ENCODE measurements around the gene CASP8AP2.
"Not testable (repeated sequence)": the region's sequence is repeated elsewhere in the genome, so short reads cannot be mapped to it uniquely, and the experiment has no call there.

Gene CASP8AP2

GRCh38 chr6:89888871-89889270 is 59.2 kb downstream of the CASP8AP2 start:
- no peak for ATAC-seq
- TF ChIP-seq ZFP3 (CRISPR knock-in tag; IDR thresholded peaks at IDR 0.05) (no peak), GLIS3 (CRISPR knock-in tag; IDR thresholded peaks at IDR 0.05) (no peak), OSR1 (CRISPR knock-in tag; IDR thresholded peaks at IDR 0.05) (no peak), PPARA (CRISPR knock-in tag; IDR thresholded peaks at IDR 0.05; ENCODE audit: borderline replicate concordance) (no peak), ZNF70 (CRISPR knock-in tag; IDR thresholded peaks at IDR 0.05) (no peak), TOX (CRISPR knock-in tag; IDR thresholded peaks at IDR 0.05; ENCODE audit: borderline replicate concordance) (no peak), SNAI2 (CRISPR knock-in tag; IDR thresholded peaks at IDR 0.05) (no peak), BACH2 (CRISPR knock-in tag; IDR thresholded peaks at IDR 0.05; ENCODE audit: borderline replicate concordance) (no peak), ISL1 (CRISPR knock-in tag; IDR thresholded peaks at IDR 0.05) (no peak)

- ATAC-seq = not testable (repeated sequence)
Measured at GRCh38 chr6:89890845-89891528, 61.3 kb downstream of the CASP8AP2 start.

- not testable (repeated sequence) for ATAC-seq
Measured at GRCh38 chr6:89892577-89892976, 62.9 kb downstream of the CASP8AP2 start.

GRCh38 chr6:89894169-89894568 is 64.5 kb downstream of the CASP8AP2 start, which contains the start of gene GJA10:
TSS of gene GJA10 (plus strand) at chr6:89894469. CDS start at chr6:89894469, 0 bp downstream.
- ATAC-seq = no peak
- TF ChIP-seq CSDC2 (CRISPR knock-in tag; IDR thresholded peaks at IDR 0.05) (no peak), ARNTL (CRISPR knock-in tag; IDR thresholded peaks at IDR 0.05; ENCODE audit: borderline replicate concordance, low read depth) (no peak), ZNF565 (CRISPR knock-in tag; conservative IDR thresholded peaks at IDR 0.05; ENCODE audit: low read depth) (no peak), PPARA (CRISPR knock-in tag; IDR thresholded peaks at IDR 0.05; ENCODE audit: borderline replicate concordance) (no peak), OSR1 (CRISPR knock-in tag; IDR thresholded peaks at IDR 0.05) (no peak), GLIS3 (CRISPR knock-in tag; IDR thresholded peaks at IDR 0.05) (no peak)

GRCh38 chr6:89895276-89895874 is 65.7 kb downstream of the CASP8AP2 start:
- ATAC-seq = peak; percentile 99
- TF ChIP-seq ZNF70 (CRISPR knock-in tag; IDR thresholded peaks at IDR 0.05) (no peak), TSHZ2 (CRISPR knock-in tag; IDR thresholded peaks at IDR 0.05) (peak; percentile 69; the same call in 1 of the 2 replicates), PPARA (CRISPR knock-in tag; IDR thresholded peaks at IDR 0.05; ENCODE audit: borderline replicate concordance) (0 out of 2 replicates have a peak, but pooled peaks have one; percentile 39), ZNF8 (CRISPR knock-in tag; IDR thresholded peaks at IDR 0.05) (no peak), ZFP30 (CRISPR knock-in tag; IDR thresholded peaks at IDR 0.05) (no peak; the same call in 1 of the 2 replicates), CSDC2 (CRISPR knock-in tag; IDR thresholded peaks at IDR 0.05) (peak; percentile 98), SNAI2 (CRISPR knock-in tag; IDR thresholded peaks at IDR 0.05) (peak; percentile 98), CREB5 (CRISPR knock-in tag; IDR thresholded peaks at IDR 0.05; ENCODE audit: low read depth) (no peak), ZNF565 (CRISPR knock-in tag; conservative IDR thresholded peaks at IDR 0.05; ENCODE audit: low read depth) (peak; percentile 59; the same call in 1 of the 2 replicates), ZFP3 (CRISPR knock-in tag; IDR thresholded peaks at IDR 0.05) (peak; percentile 76; the same call in 1 of the 2 replicates), TOX (CRISPR knock-in tag; IDR thresholded peaks at IDR 0.05; ENCODE audit: borderline replicate concordance) (no peak), POU6F1 (CRISPR knock-in tag; IDR thresholded peaks at IDR 0.05; ENCODE audit: borderline replicate concordance, low read depth) (no peak), OSR1 (CRISPR knock-in tag; IDR thresholded peaks at IDR 0.05) (no peak), TCF4 (CRISPR knock-in tag; IDR thresholded peaks at IDR 0.05; ENCODE audit: borderline replicate concordance) (no peak), ESRRG (CRISPR knock-in tag; IDR thresholded peaks at IDR 0.05) (no peak), ZC3H10 (CRISPR knock-in tag; IDR thresholded peaks at IDR 0.05) (peak; percentile 76), GLIS3 (CRISPR knock-in tag; IDR thresholded peaks at IDR 0.05) (no peak), CSRNP3 (CRISPR knock-in tag; IDR thresholded peaks at IDR 0.05) (no peak), ARNTL (CRISPR knock-in tag; IDR thresholded peaks at IDR 0.05; ENCODE audit: borderline replicate concordance, low read depth) (no peak), RARB (CRISPR knock-in tag; IDR thresholded peaks at IDR 0.05) (no peak), PATZ1 (CRISPR knock-in tag; IDR thresholded peaks at IDR 0.05; ENCODE audit: borderline replicate concordance) (no peak), ISL1 (CRISPR knock-in tag; IDR thresholded peaks at IDR 0.05) (peak; percentile 58), BACH2 (CRISPR knock-in tag; IDR thresholded peaks at IDR 0.05; ENCODE audit: borderline replicate concordance) (no peak)

Measured in SK-N-SH treated with all-trans-retinoic acid at 6 μM for 48 hours (cell line).